Activated naive CD8-positive, alpha-beta T cell treated with anti-CD3 and anti-CD28 coated beads for 36 hours (primary cell): ENCODE results near the gene SNCB. TPM values are rescaled to one million over a fixed set of nuclear protein-coding genes. Genes with fewer than 3 reads are reported as not detected.
A peak's percentile ranks its signal among the peaks of the same experiment; 100 is the strongest.

ENCODE experiments used
- DNase-seq: peaks from one replicate; pipeline ENCODE4 v3.0.0; 2021
- H3K27ac Mint-ChIP-seq: one replicate; pipeline ENCODE4 v1.8.0; 2022; ENCODE audit warnings: mild to moderate bottlenecking, moderate library complexity, mixed read lengths
- H3K27me3 Mint-ChIP-seq: one replicate; pipeline ENCODE4 v1.8.0; 2022; ENCODE audit warnings: mild to moderate bottlenecking, mixed read lengths
- H3K36me3 Mint-ChIP-seq: one replicate; pipeline ENCODE4 v1.8.0; 2021; ENCODE audit warnings: mild to moderate bottlenecking, mixed read lengths
- H3K4me1 Mint-ChIP-seq: one replicate; pipeline ENCODE4 v1.8.0; 2021; ENCODE audit warnings: mixed read lengths
- H3K4me3 Mint-ChIP-seq: one replicate; pipeline ENCODE4 v1.8.0; 2022; ENCODE audit warnings: mild to moderate bottlenecking, moderate library complexity, mixed read lengths
- H3K9me3 Mint-ChIP-seq: one replicate; pipeline ENCODE4 v1.8.0; 2022; ENCODE audit warnings: mixed read lengths
- total RNA-seq, 2 experiments: library from RNA; stranded (reverse); gene quantifications; one replicate each; pipeline ENCODE4 v1.2.3, GENCODE V29; 2021

Gene SNCB
- total RNA-seq, 2 experiments from 2014 or later, result 0.46 to 0.80 TPM

DNA sequence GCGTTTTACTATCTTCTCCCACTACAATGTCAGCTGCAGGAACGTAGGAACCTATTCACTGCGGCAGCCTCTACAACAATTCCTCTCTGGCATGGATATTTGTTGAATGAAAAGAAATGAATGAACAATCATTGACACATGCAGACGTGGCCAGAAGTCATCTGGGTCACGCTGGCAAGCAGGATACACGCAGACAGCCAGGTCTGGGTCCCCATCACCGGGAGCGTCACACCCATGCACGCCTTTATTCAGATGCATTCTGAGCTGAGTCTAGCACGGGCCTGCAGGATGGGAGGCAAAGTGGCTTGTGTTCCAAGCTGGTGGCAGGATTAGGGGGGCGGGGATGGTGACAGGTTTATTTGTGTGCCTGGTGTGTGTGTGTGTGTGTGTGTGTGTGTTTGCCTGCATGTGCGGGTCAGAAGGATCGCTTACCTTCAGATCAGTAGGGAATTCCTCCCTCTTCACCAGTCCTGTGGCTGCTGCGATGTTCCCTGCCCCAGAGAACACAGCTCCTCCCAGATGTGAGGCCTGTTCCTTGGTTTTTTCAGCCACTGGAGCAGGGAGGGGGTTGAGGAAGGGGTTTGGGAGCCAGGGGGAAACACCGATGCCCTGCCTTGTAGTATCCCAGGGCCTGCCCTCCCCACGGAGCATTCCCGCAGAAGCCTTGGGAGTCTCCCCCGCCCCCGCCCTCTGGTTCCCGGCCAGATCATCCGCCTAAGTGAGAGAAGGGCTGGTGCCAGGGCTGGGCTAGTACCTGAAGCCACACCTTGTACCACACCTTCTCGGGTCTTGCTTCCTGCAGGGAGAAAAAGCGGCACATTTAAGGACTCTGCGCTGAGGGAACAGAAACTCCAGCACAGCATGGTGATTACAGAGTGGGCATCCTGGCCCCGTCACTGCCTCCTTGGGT is 4.1 kb downstream of the SNCB start:
- no peaks in the 10 kb centered on the region for H3K9me3 Mint-ChIP-seq
- no peak overlapping the region for H3K27ac Mint-ChIP-seq
- H3K4me1 Mint-ChIP-seq, result peaks cover 6% of the 10 kb centered on the region
- no peak overlapping the region for H3K4me3 Mint-ChIP-seq
- H3K36me3 Mint-ChIP-seq, result no peaks in the 10 kb centered on the region
- H3K27me3 Mint-ChIP-seq, result peaks cover 59% of the 10 kb centered on the region
- DNase-seq, result no peak

DNA sequence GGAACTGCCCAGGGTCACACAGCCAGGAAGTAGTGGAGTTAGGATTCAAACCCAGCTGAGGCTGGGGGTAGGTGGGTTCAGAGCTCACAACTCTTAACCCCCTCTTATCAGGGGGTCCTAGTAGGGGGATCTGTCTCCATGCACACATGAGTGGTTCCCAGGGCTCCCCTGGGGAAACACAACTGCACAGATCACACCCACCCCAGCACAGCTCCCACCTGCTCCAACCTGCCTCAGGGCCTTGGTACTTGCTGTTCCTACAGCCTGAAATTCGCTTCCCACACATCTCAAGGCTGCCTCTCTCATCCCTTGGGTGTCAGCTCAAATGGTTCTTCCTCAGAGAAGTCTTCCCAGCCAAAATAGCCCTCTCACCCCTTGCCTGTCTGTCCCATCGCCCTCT is 4.8 kb downstream of the SNCB start:
- Mint-ChIP-seq H3K4me1 (peaks cover 3% of the 10 kb centered on the region), H3K27me3 (peaks cover 59% of the 10 kb centered on the region), H3K9me3 (no peaks in the 10 kb centered on the region), H3K36me3 (no peaks in the 10 kb centered on the region), H3K4me3 (no peak overlapping the region), H3K27ac (no peak overlapping the region)
- DNase-seq, result no peak

- H3K9me3 Mint-ChIP-seq, result no peaks in the 10 kb centered on the region
- DNase-seq, result no peak
- peaks cover 62% of the 10 kb centered on the region for H3K27me3 Mint-ChIP-seq
- H3K4me1 Mint-ChIP-seq, result peaks cover 6% of the 10 kb centered on the region
- no peak overlapping the region for H3K27ac Mint-ChIP-seq
- no peaks in the 10 kb centered on the region for H3K36me3 Mint-ChIP-seq
- H3K4me3 Mint-ChIP-seq, result no peak overlapping the region
Observed at GRCh38 chr5:176624938-176625337, 5.4 kb downstream of the SNCB start.

DNA sequence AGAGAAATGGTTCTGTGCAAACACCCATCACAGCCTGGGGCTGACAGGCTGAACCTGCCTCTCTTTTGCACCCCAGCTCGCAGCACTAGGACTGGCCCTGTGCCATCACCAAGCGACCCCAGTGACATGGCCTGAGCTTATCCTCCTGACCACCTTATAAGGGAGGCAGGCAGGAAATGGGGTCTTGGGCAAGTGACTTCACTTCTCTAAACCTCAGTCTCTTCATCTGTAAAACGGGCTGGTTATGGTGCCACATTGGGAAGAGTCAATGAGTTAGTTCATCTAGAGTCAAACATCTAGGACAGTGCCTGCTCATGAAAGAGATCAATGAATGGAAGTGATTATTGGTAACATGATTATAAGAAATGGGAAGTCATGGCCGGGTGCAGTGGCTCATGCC is 6.2 kb downstream of the SNCB start:
- Mint-ChIP-seq H3K4me3 (no peak overlapping the region), H3K4me1 (peaks cover 6% of the 10 kb centered on the region), H3K9me3 (no peaks in the 10 kb centered on the region), H3K27me3 (peaks cover 61% of the 10 kb centered on the region), H3K27ac (no peak overlapping the region), H3K36me3 (no peaks in the 10 kb centered on the region)
- DNase-seq, result no peak

GRCh38 chr5:176621661-176622079 is 8.7 kb downstream of the SNCB start:
- DNase-seq, result no peak
- peaks cover 59% of the 10 kb centered on the region for H3K27me3 Mint-ChIP-seq
- peaks cover 8% of the 10 kb centered on the region for H3K4me1 Mint-ChIP-seq
- no peak overlapping the region for H3K27ac Mint-ChIP-seq
- H3K9me3 Mint-ChIP-seq, result no peaks in the 10 kb centered on the region
- H3K36me3 Mint-ChIP-seq, result no peaks in the 10 kb centered on the region
- no peak overlapping the region for H3K4me3 Mint-ChIP-seq

DNA sequence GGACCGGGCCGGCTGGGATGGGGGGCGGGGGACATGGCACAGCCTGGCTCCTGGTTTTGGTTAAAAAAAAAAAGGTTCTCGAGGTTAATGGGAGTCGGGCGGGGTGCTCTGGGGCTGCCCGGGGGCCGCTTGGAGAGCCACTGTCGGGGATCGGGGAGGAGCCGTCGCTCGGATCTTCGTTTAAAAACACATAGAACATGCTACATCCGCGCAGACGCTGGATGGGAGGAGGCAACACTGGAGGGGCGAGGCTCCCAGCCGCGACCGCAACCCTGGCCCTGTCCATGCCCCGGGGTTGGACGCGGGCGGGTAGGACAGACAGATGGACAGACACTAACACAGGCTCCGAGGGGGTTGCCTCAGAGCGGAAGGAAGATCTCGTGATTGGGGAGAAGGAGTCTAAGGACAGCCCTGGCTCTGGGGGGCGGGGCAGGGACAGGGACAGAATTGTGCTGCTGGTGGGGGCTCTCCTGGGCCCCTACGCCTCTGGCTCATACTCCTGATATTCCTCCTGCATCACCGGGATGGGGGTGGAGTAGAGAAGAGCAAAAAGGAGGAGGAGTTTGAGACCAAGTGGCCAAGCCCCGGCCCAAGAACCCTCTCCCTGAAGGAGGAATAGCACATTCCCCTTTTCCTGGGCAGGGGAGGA is 9.9 kb downstream of the SNCB start:
- no peak for DNase-seq
- H3K27me3 Mint-ChIP-seq, result peaks cover 66% of the 10 kb centered on the region
- no peaks in the 10 kb centered on the region for H3K36me3 Mint-ChIP-seq

GRCh38 chr5:176619569-176620332 is 10.6 kb downstream of the SNCB start:
- Mint-ChIP-seq H3K27ac (no peak overlapping the region), H3K36me3 (no peaks in the 10 kb centered on the region), H3K9me3 (no peaks in the 10 kb centered on the region), H3K4me1 (peaks cover 8% of the 10 kb centered on the region), H3K27me3 (peaks cover 72% of the 10 kb centered on the region), H3K4me3 (peak overlapping the region; percentile 62)
- DNase-seq, result no peak

More for the DNA sequence above, 9.9 kb downstream of the SNCB start:
- H3K4me1 Mint-ChIP-seq, result peaks cover 8% of the 10 kb centered on the region
- no peak overlapping the region for H3K27ac Mint-ChIP-seq
- peak overlapping the region; percentile 62 for H3K4me3 Mint-ChIP-seq
- no peaks in the 10 kb centered on the region for H3K9me3 Mint-ChIP-seq

GRCh38 chr5:176619203-176619568 is 11.1 kb downstream of the SNCB start:
- no peaks in the 10 kb centered on the region for H3K36me3 Mint-ChIP-seq
- peaks cover 70% of the 10 kb centered on the region for H3K27me3 Mint-ChIP-seq
- peak; percentile 90 for DNase-seq
- no peaks in the 10 kb centered on the region for H3K9me3 Mint-ChIP-seq
- H3K27ac Mint-ChIP-seq, result no peak overlapping the region
- H3K4me3 Mint-ChIP-seq, result no peak overlapping the region
- peaks cover 8% of the 10 kb centered on the region for H3K4me1 Mint-ChIP-seq

DNA sequence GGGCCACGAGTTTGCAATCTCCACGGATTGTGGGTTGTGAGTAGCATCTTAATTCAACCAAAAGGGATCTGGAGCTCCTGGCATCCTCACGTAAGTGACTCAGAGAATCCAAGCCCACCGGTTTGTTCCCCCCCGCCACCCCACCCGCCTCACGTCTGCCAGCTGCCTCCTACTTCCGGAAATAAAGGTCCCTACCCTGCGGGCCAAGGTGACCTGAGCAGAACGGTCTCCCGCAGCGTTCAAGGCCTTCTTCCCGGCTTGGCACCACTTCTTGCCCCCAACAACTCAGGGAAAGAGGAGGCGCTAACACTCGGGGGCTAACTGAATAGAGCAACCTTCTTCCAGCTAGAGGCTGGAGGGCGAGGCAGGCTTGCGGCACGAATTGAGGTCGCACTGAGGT is 11.6 kb downstream of the SNCB start:
- Mint-ChIP-seq H3K4me3 (no peak overlapping the region), H3K9me3 (no peaks in the 10 kb centered on the region), H3K4me1 (peaks cover 8% of the 10 kb centered on the region), H3K27me3 (peaks cover 69% of the 10 kb centered on the region), H3K27ac (no peak overlapping the region), H3K36me3 (no peaks in the 10 kb centered on the region)
- DNase-seq, result no peak

GRCh38 chr5:176616511-176616910 is 13.8 kb downstream of the SNCB start:
- Mint-ChIP-seq H3K36me3 (no peaks in the 10 kb centered on the region), H3K9me3 (no peaks in the 10 kb centered on the region), H3K4me3 (no peak overlapping the region), H3K27ac (no peak overlapping the region), H3K4me1 (peaks cover 8% of the 10 kb centered on the region), H3K27me3 (peaks cover 74% of the 10 kb centered on the region)
- no peak for DNase-seq

- peaks cover 66% of the 10 kb centered on the region for H3K27me3 Mint-ChIP-seq
- DNase-seq, result no peak
- no peak overlapping the region for H3K4me3 Mint-ChIP-seq
- H3K4me1 Mint-ChIP-seq, result peaks cover 5% of the 10 kb centered on the region
- H3K9me3 Mint-ChIP-seq, result no peaks in the 10 kb centered on the region
- H3K27ac Mint-ChIP-seq, result no peak overlapping the region
- H3K36me3 Mint-ChIP-seq, result no peaks in the 10 kb centered on the region
Observed at GRCh38 chr5:176614805-176615478, 15.4 kb downstream of the SNCB start.

- no peaks in the 10 kb centered on the region for H3K36me3 Mint-ChIP-seq
- H3K4me1 Mint-ChIP-seq, result peaks cover 9% of the 10 kb centered on the region
- H3K4me3 Mint-ChIP-seq, result no peak overlapping the region
- H3K9me3 Mint-ChIP-seq, result no peaks in the 10 kb centered on the region
- H3K27ac Mint-ChIP-seq, result no peak overlapping the region
- H3K27me3 Mint-ChIP-seq, result peaks cover 61% of the 10 kb centered on the region
- no peak for DNase-seq
Observed at GRCh38 chr5:176612855-176613254, 17.5 kb downstream of the SNCB start.

DNA sequence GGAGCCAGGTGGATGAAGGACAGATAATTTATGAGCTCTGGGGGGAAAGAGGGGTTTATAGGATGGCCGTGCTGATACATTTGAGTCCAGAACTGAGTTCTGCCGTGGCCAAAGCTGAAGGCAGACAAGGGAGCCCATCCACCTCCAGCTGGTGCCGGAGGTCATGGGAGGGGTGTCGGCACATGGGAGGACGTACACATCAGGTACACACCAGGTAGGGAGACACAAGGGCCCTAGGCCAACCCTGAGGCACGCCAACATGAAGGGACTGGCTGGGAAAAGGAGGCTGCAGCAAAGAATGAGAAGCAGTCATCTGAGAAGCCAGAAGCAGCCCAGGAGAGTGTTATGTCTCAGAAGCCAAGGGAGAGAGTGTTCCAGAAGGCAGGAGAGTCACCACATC is 18.3 kb downstream of the SNCB start:
- Mint-ChIP-seq H3K4me1 (peaks cover 9% of the 10 kb centered on the region), H3K9me3 (no peaks in the 10 kb centered on the region), H3K27ac (no peak overlapping the region), H3K36me3 (no peaks in the 10 kb centered on the region), H3K4me3 (no peak overlapping the region), H3K27me3 (peaks cover 56% of the 10 kb centered on the region)
- no peak for DNase-seq

DNA sequence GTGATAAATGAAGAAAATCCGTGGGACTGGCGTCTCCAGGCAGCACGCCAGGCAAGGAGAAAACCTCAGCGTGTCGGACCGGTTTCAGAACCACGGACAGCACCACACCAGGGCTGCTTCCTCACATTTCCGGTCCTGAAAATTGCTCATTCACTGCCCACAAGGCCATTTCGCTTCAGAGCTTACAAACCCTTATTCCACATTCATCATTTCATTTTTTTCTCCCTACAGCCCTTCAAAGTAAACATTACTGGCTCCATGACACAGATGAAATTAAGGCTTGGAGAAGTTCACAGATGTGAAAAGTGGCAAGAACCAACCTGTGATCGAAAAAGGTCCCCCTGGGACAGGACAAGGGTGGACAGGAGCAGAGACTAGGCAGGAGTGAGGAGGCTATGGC is 18.9 kb downstream of the SNCB start:
- Mint-ChIP-seq H3K27ac (no peak overlapping the region), H3K9me3 (no peaks in the 10 kb centered on the region), H3K36me3 (no peaks in the 10 kb centered on the region), H3K4me3 (no peak overlapping the region), H3K4me1 (peaks cover 9% of the 10 kb centered on the region), H3K27me3 (peaks cover 50% of the 10 kb centered on the region)
- DNase-seq, result peak; percentile 55

DNA sequence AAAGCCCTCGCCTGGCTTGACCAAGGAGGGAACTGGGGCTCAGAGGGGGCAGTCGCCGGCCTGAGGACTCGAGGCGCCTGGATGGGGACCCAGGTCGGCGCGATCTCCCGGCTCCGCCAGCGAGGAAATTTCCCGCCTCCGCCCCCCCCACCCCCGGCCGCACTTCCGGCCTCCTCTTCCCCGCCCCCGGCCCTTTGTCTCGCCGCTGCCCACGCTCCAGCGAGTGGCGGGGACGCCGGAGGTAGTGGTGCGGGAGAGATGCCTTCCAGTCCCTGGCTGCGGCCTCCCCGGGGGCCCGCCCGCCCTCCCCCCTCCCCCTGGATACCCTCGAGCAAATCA is 19.9 kb downstream of the SNCB start:
- peak overlapping the region; percentile 68 for H3K4me3 Mint-ChIP-seq
- H3K9me3 Mint-ChIP-seq, result no peaks in the 10 kb centered on the region
- no peak overlapping the region for H3K27ac Mint-ChIP-seq
- peaks cover 9% of the 10 kb centered on the region for H3K4me1 Mint-ChIP-seq
- no peaks in the 10 kb centered on the region for H3K36me3 Mint-ChIP-seq
- DNase-seq, result no peak
- peaks cover 40% of the 10 kb centered on the region for H3K27me3 Mint-ChIP-seq
